Kidney (tissue), 14 donors: ENCODE measurements around the gene FAM9A. TPM values are rescaled to one million over a fixed set of nuclear protein-coding genes. Genes with fewer than 3 reads are reported as not detected.

Source experiments
- DNase-seq, 5 donors: peaks; one replicate each; pipeline ENCODE4 v3.0.0-alpha.2; 2013 to 2020
- FAIRE-seq: peaks from 2 replicates; lab custom pipeline; 2012; peaks lifted over from hg19 to GRCh38; lab: Jason Lieb, UNC
- H3K27ac ChIP-seq, 2 donors: one replicate each; pipeline ENCODE4 v1.7.0; 2013; ENCODE audit warnings: low read depth in 2 of 2, low read length in 2 of 2, inconsistent platforms in 1 of 2
- H3K27me3 ChIP-seq: one replicate; pipeline ENCODE4 v1.7.1; 2013; ENCODE audit warnings: low read length, inconsistent platforms; ENCODE audit not compliant: control insufficient read depth, insufficient read depth
- H3K36me3 ChIP-seq, 3 donors: one replicate each; pipeline versions ENCODE4 v1.7.0 to v1.7.1; 2013; ENCODE audit warnings: low read length in 3 of 3, control low read depth in 1 of 3, inconsistent platforms in 1 of 3; ENCODE audit not compliant: insufficient read depth in 3 of 3, control insufficient read depth in 2 of 3
- H3K4me1 ChIP-seq, 3 donors: one replicate each; pipeline versions ENCODE4 v1.7.0 to v1.7.1; 2013; ENCODE audit warnings: low read length in 3 of 3, inconsistent platforms in 1 of 3, low read depth in 1 of 3; ENCODE audit not compliant: control insufficient read depth in 2 of 3, insufficient read depth in 2 of 3
- H3K4me3 ChIP-seq, 3 donors: one replicate each; pipeline versions ENCODE4 v1.7.0 to v1.8.1; 2013; ENCODE audit warnings: low read length in 3 of 3, control low read depth in 1 of 3, inconsistent platforms in 1 of 3
- H3K9ac ChIP-seq, 3 donors: one replicate each; pipeline versions ENCODE4 v1.7.0 to v1.7.1; 2013; ENCODE audit warnings: low read length in 3 of 3, control low read depth in 1 of 3, inconsistent platforms in 1 of 3
- H3K9me3 ChIP-seq, 3 donors: one replicate each; pipeline versions ENCODE4 v1.7.0 to v1.7.1; 2013; ENCODE audit warnings: low read length in 3 of 3, control low read depth in 1 of 3, inconsistent platforms in 1 of 3; ENCODE audit not compliant: control insufficient read depth in 2 of 3, insufficient read depth in 1 of 3
- intact Hi-C: fragments of 100-400 bp; cut with DNase I; formaldehyde crosslinking; loops from one replicate; pipeline ENCODE4 v1.11.1; 2022
- polyA plus RNA-seq: library from polyadenylated mRNA; stranded (reverse); fragments of 350-450 nt; fragmentation: Illumina TruSeq; extraction: RNeasy Lipid Tissue Mini Kit (QIAGEN cat#74804); gene quantifications from one replicate; pipeline ENCODE4 v1.2.3, GENCODE V29; 2014; ENCODE audit warnings: low read depth, low replicate concordance; ENCODE audit not compliant: insufficient read depth
- total RNA-seq: library from RNA; stranded (reverse); fragmentation: NEBNext Ultra II Directional; extraction: Animal tissue kit (Norgen Biotek cat#: 25700); gene quantifications from one replicate; pipeline ENCODE4 v1.2.1, GENCODE V29; 2021
- TF ChIP-seq, protein P1 (sequence below): IDR thresholded peaks from 3 replicates; pipeline ENCODE4 v1.5.1; 2012; ENCODE audit warnings: mild to moderate bottlenecking, moderate library complexity, borderline replicate concordance; ENCODE audit not compliant: insufficient read depth; ENCODE audit errors: extremely low read depth
- donor health status: control.
- donor health status: control.
- donor health status: control.
- donor health status: control.
- donor health status: control.
- donor health status: DM: yes; HTN: yes; CAD: no.
- donor health status: Normal renal cell carcinoma (clear cell type).

FAM9A gene
- total and polyA plus RNA-seq, 2 donors from 2014 or later: not detected

DNA sequence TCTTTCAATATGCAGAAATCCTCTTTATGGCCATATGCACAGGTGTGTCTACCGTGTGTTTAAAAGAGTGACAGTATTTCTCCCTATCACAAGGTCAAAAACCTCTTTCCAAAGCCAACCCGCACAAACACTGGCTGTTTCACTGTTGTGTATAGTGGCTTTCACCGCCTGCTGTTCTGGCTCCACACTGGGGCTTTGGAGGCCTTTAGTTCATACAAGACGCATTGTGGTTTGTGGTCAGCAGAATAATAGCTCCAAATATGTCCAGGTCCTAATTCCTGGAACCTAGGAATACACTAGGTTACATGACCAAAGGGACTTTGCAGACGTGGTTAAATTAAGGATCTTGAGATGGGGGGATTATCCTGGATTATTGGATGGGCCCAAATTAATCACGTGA, 40.7 kb upstream of the FAM9A start:
- no peaks in the 10 kb centered on the region for H3K27me3 ChIP-seq
- DNase-seq: no peak

DNA sequence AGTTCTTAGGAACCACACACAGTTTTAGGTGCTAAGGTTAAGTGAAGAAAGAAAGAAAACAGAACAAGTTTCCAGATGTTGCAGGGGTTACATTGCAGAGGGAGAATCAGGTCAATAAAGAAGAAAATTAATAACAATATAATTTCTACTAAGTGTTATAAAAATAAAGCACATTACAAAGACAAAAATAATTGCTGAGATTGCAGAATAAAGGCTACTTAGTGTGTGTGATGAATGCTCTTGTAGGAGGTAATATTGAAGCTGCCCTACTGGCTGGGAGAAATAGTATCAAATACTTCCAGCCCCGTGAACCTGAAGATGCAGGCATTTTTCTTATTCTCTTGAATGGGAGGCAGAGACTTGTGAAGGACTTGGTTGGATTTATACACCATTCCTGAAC, 33.2 kb upstream of the FAM9A start:
- FAIRE-seq: no peak
- no peaks in the 10 kb centered on the region for H3K9me3 ChIP-seq

More for the DNA sequence above, 40.7 kb upstream of the FAM9A start:
- FAIRE-seq: no peak
- H3K4me3 ChIP-seq: no peak overlapping the region
- H3K9me3 ChIP-seq: no peaks in the 10 kb centered on the region
- no peak overlapping the region for H3K9ac ChIP-seq
- intact Hi-C loops: no loop called here
- TF ChIP-seq, protein P1, sequence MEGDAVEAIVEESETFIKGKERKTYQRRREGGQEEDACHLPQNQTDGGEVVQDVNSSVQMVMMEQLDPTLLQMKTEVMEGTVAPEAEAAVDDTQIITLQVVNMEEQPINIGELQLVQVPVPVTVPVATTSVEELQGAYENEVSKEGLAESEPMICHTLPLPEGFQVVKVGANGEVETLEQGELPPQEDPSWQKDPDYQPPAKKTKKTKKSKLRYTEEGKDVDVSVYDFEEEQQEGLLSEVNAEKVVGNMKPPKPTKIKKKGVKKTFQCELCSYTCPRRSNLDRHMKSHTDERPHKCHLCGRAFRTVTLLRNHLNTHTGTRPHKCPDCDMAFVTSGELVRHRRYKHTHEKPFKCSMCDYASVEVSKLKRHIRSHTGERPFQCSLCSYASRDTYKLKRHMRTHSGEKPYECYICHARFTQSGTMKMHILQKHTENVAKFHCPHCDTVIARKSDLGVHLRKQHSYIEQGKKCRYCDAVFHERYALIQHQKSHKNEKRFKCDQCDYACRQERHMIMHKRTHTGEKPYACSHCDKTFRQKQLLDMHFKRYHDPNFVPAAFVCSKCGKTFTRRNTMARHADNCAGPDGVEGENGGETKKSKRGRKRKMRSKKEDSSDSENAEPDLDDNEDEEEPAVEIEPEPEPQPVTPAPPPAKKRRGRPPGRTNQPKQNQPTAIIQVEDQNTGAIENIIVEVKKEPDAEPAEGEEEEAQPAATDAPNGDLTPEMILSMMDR: no peak
- H3K27ac ChIP-seq: no peak overlapping the region
- H3K4me1 ChIP-seq: no peaks in the 10 kb centered on the region
- no peaks in the 10 kb centered on the region for H3K36me3 ChIP-seq

DNA sequence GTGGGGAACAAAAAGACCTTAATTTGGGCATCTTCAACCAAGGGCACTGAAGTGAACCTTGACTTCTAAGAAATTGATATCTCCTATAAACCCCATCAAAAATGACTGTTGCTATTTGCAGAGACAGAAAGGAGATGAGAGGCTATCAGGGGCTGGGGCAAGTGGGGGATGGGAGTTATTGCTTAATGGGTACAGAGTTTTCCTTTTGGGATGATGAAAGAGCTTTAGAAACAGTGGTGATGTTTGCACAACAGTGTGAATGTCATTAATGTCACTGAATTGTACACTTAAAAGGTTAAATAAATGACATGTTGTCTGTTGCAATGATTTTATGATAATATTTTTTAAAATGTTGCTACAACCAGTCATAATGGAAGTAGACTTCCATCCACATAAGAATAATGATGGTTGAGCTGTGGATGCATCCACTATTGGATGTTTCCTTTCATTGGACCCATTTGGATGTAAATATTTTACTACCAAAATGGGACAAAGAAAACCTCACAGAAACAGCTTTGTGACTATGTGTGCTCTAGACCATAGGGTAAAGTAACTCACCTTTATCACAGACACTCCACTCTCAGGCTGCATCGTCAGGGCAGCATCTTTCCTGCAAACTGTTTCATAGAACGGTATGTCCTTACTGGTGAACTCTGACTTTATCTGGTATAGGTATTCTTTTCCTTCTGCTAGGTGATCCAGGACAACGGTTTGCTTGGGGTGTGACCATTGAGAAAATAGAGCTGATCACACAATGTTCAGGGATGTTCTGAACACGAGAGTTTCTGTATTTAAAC, 31.6 kb upstream of the FAM9A start:
- Histone ChIP-seq H3K4me3 (no peak overlapping the region), H3K27me3 (no peaks in the 10 kb centered on the region), H3K27ac (no peak overlapping the region), H3K9me3 (no peaks in the 10 kb centered on the region), H3K36me3 (no peaks in the 10 kb centered on the region), H3K4me1 (no peaks in the 10 kb centered on the region), H3K9ac (no peak overlapping the region)
- TF ChIP-seq, protein P1: no peak
- FAIRE-seq (no peak), DNase-seq (no peak)
- intact Hi-C loops: no loop called here

More for the DNA sequence above, 33.2 kb upstream of the FAM9A start:
- Histone ChIP-seq H3K36me3 (no peaks in the 10 kb centered on the region), H3K4me3 (no peak overlapping the region), H3K9ac (no peak overlapping the region), H3K4me1 (no peaks in the 10 kb centered on the region), H3K27ac (no peak overlapping the region), H3K27me3 (no peaks in the 10 kb centered on the region)
- intact Hi-C loops: no loop called here
- no peak for DNase-seq
- TF ChIP-seq, protein P1: no peak
